GM21825 (cell line): Measurements from ENCODE around the gene SPTB.

Source experiments
- ATAC-seq: cut with Tn5 transposase; IDR thresholded peaks from one replicate; pipeline ENCODE4 v1.9.1; 2021; ENCODE audit warnings: mild to moderate bottlenecking, moderate library complexity; ENCODE audit not compliant: unreplicated experiment

Gene SPTB

GRCh38 chr14:64768401-64769095 is 111.2 kb downstream of the SPTB start:
- no peak for ATAC-seq

- ATAC-seq: no peak
Measured at GRCh38 chr14:64767215-64767964, 112.3 kb downstream of the SPTB start.

- no peak for ATAC-seq
Measured at GRCh38 chr14:64766430-64767151, 113.1 kb downstream of the SPTB start.

GRCh38 chr14:64765740-64766302 is 113.9 kb downstream of the SPTB start:
- ATAC-seq: no peak

- ATAC-seq: no peak
Measured at GRCh38 chr14:64764641-64765520, 114.8 kb downstream of the SPTB start.

- ATAC-seq: no peak
Measured at GRCh38 chr14:64763801-64764621, 115.7 kb downstream of the SPTB start.

- ATAC-seq: no peak
Measured at GRCh38 chr14:64763085-64763782, 116.5 kb downstream of the SPTB start.

GRCh38 chr14:64762044-64763034 is 117.4 kb downstream of the SPTB start:
- ATAC-seq: no peak

- no peak for ATAC-seq
Measured at GRCh38 chr14:64761441-64762043, 118.2 kb downstream of the SPTB start.

GRCh38 chr14:64760916-64761315 is 118.8 kb downstream of the SPTB start:
- no peak for ATAC-seq

- no peak for ATAC-seq
Measured at GRCh38 chr14:64760146-64760755, 119.5 kb downstream of the SPTB start.

- no peak for ATAC-seq
Measured at GRCh38 chr14:64759555-64759938, 120.2 kb downstream of the SPTB start.

- no peak for ATAC-seq
Measured at GRCh38 chr14:64758691-64759554, 120.8 kb downstream of the SPTB start.

- ATAC-seq: no peak
Measured at GRCh38 chr14:64758025-64758521, 121.6 kb downstream of the SPTB start.

- ATAC-seq: no peak
Measured at GRCh38 chr14:64757601-64758000, 122.1 kb downstream of the SPTB start.

- no peak for ATAC-seq
Measured at GRCh38 chr14:64756712-64757111, 123.0 kb downstream of the SPTB start.
